ENCODE results near the gene KMT2A. TPM values are rescaled to one million over a fixed set of nuclear protein-coding genes. Genes with fewer than 3 reads are reported as not detected.
"Not testable (repeated sequence)": the region's sequence is repeated elsewhere in the genome, so short reads cannot be mapped to it uniquely, and the experiment has no call there.

Gene KMT2A
- total RNA-seq, 1 experiment from 2014 or later = 50.4 TPM

DNA sequence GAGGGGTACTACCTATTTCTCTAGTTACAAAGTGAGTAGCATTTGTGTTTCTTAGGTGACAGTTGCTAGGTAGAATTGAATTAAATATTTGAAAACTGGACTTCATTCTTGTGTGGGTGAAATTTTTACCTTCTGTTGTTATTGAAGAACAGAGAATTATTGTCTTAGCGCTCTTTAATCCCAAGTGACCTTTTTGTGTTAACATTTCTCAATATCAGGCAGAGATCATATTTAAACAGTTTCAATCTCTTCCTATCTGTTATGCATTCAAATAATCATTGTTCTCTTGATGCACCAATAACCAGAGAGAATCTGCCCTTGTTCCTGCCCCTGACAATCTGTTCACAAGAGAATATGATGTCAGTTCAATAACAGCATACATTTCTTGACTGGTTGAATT lies 14.2 kb downstream of the KMT2A start:
- no peak overlapping the region for H3K4me2 ChIP-seq (ENCODE audit: low read length)
- H3K4me3 ChIP-seq (replicated peaks in 1 of 2; ENCODE audit: low read depth in 1 of 2, low read length in 2 of 2) = no peak overlapping the region
- H3K79me2 ChIP-seq (ENCODE audit: insufficient read depth, low read length) = peaks cover 84% of the 10 kb centered on the region
- no peak for ATAC-seq
- intact Hi-C loops (cut with micrococcal nuclease) = no loop called here
- no peak overlapping the region for H3K9ac ChIP-seq (ENCODE audit: low read length)
- peaks cover 10% of the 10 kb centered on the region; the same call in 1 of the 2 replicates for H4K20me1 ChIP-seq (ENCODE audit: insufficient read depth)
- H3K36me3 ChIP-seq (ENCODE audit: control insufficient read depth in 1 of 2, insufficient read depth in 2 of 2, low read length in 2 of 2) = no peaks in the 10 kb centered on the region; a peak in 2 of 4 replicates
- TF ChIP-seq ZNF274 (IDR thresholded peaks at IDR 0.05; ENCODE audit: low read depth, low read length) (no peak), EGR1 (IDR thresholded peaks at IDR 0.05; ENCODE audit: low read depth) (no peak), ZFX (IDR thresholded peaks at IDR 0.05) (no peak), RAD21 (IDR thresholded peaks at IDR 0.05; ENCODE audit: low read depth) (no peak)
- POLR2A ChIA-PET = no interaction called here
- no peaks in the 10 kb centered on the region for H3K9me3 ChIP-seq (ENCODE audit: control insufficient read depth in 1 of 2, insufficient read depth in 1 of 2, low read depth in 1 of 2, low read length in 2 of 2)
- H3K27me3 ChIP-seq (ENCODE audit: insufficient read depth, low read length) = no peaks in the 10 kb centered on the region
- CTCF ChIA-PET = no interaction called here
- no peak overlapping the region for H3K27ac ChIP-seq (ENCODE audit: low read depth, low read length)
- BruUV-seq (replicated peaks) = no TSS peak
- RAD21 ChIA-PET (ENCODE audit: low non-redundant PET in 1 of 2, low total read pairs in 2 of 2, uncharacterized antibody in 2 of 2, unreplicated experiment in 2 of 2) = no interaction called here
- no peak overlapping the region for H2AFZ ChIP-seq (ENCODE audit: low read depth, low read length, poor library complexity, severe bottlenecking)
- no peaks in the 10 kb centered on the region for H3K9me2 ChIP-seq (ENCODE audit: insufficient read depth)
- no peaks in the 10 kb centered on the region for H3K4me1 ChIP-seq (ENCODE audit: control insufficient read depth in 1 of 2, insufficient read depth in 2 of 2, low read length in 2 of 2)
- no peak for DNase-seq (ENCODE audit: low read depth, low spot score)

DNA sequence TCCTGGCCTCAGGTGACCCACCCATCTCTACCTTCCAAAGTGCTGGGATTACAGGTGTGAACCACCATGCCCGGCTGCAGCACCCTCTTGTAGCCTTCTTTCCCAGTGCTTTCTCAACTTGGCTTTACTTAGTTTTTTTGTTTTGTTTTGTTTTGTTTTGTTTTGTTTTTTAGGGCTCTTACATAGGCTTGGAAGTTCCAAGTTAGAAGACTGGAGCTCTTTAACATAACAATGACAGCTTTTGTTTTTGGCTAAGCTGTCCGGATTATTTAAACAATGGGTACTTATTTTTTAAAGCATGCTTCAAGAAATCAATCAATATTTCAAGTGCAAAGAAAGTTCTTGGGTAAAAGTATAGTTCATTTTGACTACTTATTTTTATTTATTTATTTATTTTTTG lies 25.9 kb downstream of the KMT2A start:
- Histone ChIP-seq H3K4me2 (ENCODE audit: low read length) (no peak overlapping the region), H3K9me3 (ENCODE audit: control insufficient read depth in 1 of 2, insufficient read depth in 1 of 2, low read depth in 1 of 2, low read length in 2 of 2) (no peaks in the 10 kb centered on the region), H3K9me2 (ENCODE audit: insufficient read depth) (no peaks in the 10 kb centered on the region), H3K9ac (ENCODE audit: low read length) (no peak overlapping the region), H2AFZ (ENCODE audit: low read depth, low read length, poor library complexity, severe bottlenecking) (no peak overlapping the region), H4K20me1 (ENCODE audit: insufficient read depth) (no peaks in the 10 kb centered on the region; the same call in 1 of the 2 replicates), H3K36me3 (ENCODE audit: control insufficient read depth in 1 of 2, insufficient read depth in 2 of 2, low read length in 2 of 2) (no peaks in the 10 kb centered on the region), H3K79me2 (ENCODE audit: insufficient read depth, low read length) (peaks cover 40% of the 10 kb centered on the region), H3K4me1 (ENCODE audit: control insufficient read depth in 1 of 2, insufficient read depth in 2 of 2, low read length in 2 of 2) (no peaks in the 10 kb centered on the region), H3K27me3 (ENCODE audit: insufficient read depth, low read length) (no peaks in the 10 kb centered on the region), H3K4me3 (replicated peaks in 1 of 2; ENCODE audit: low read depth in 1 of 2, low read length in 2 of 2) (no peak overlapping the region), H3K27ac (ENCODE audit: low read depth, low read length) (no peak overlapping the region)
- POLR2A ChIA-PET = no interaction called here
- TF ChIP-seq POLR2AphosphoS5 (IDR thresholded peaks at IDR 0.05; ENCODE audit: low read depth, low read length) (no peak), ZBTB33 (IDR thresholded peaks at IDR 0.05; ENCODE audit: extremely low read depth, insufficient replicate concordance, low read length) (no peak), SP1 (IDR thresholded peaks at IDR 0.05; ENCODE audit: low read depth) (no peak), ZFX (IDR thresholded peaks at IDR 0.05) (no peak), FOSL1 (IDR thresholded peaks at IDR 0.05; ENCODE audit: low read depth) (no peak), CEBPB (IDR thresholded peaks at IDR 0.05; ENCODE audit: low read depth) (no peak), CBX3 (IDR thresholded peaks at IDR 0.05; ENCODE audit: low read depth) (no peak), RAD21 (IDR thresholded peaks at IDR 0.05; ENCODE audit: low read depth) (no peak), TCF7L2 (IDR thresholded peaks at IDR 0.05; ENCODE audit: borderline replicate concordance, extremely low read depth, insufficient read depth, insufficient read length) (no peak), POLR2A (IDR thresholded peaks at IDR 0.05; ENCODE audit: borderline replicate concordance, extremely low read depth, insufficient read depth, insufficient read length) (no peak)
- TF ChIP-seq, protein P1, sequence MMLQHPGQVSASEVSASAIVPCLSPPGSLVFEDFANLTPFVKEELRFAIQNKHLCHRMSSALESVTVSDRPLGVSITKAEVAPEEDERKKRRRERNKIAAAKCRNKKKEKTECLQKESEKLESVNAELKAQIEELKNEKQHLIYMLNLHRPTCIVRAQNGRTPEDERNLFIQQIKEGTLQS (IDR thresholded peaks at IDR 0.05) = no peak
- CTCF ChIA-PET = interaction anchor here (1.9 kb wide), 1 partner anchor 26 kb away, joined by 5 read pairs; no protein-coding TSS in a partner anchor
- intact Hi-C loops (cut with micrococcal nuclease) = no loop called here
- DNase-seq (ENCODE audit: low read depth, low spot score) = no peak
- ATAC-seq = no peak
- no TSS peak for BruUV-seq (replicated peaks)
- RAD21 ChIA-PET (ENCODE audit: low non-redundant PET in 1 of 2, low total read pairs in 2 of 2, uncharacterized antibody in 2 of 2, unreplicated experiment in 2 of 2) = interaction anchor here in 1 of 2 experiments (0.6 kb wide), 1 partner anchor 52 kb away, joined by 7 read pairs; no protein-coding TSS in a partner anchor

GRCh38 chr11:118468968-118469367 lies 32.7 kb downstream of the KMT2A start:
- POLR2A ChIA-PET = not testable (repeated sequence)

More at GRCh38 chr11:118468968-118469367, 32.7 kb downstream of the KMT2A start:
- CTCF ChIA-PET; H3K4me2 ChIP-seq (ENCODE audit: low read length); ATAC-seq; BruUV-seq (replicated peaks); DNase-seq (ENCODE audit: low read depth, low spot score); H2AFZ ChIP-seq (ENCODE audit: low read depth, low read length, poor library complexity, severe bottlenecking); H3K4me3 ChIP-seq (replicated peaks in 1 of 2; ENCODE audit: low read depth in 1 of 2, low read length in 2 of 2); H3K27me3 ChIP-seq (ENCODE audit: insufficient read depth, low read length); H3K9me2 ChIP-seq (ENCODE audit: insufficient read depth); H3K4me1 ChIP-seq (ENCODE audit: control insufficient read depth in 1 of 2, insufficient read depth in 2 of 2, low read length in 2 of 2); H3K27ac ChIP-seq (ENCODE audit: low read depth, low read length); H3K36me3 ChIP-seq (ENCODE audit: control insufficient read depth in 1 of 2, insufficient read depth in 2 of 2, low read length in 2 of 2); RAD21 ChIA-PET (ENCODE audit: low non-redundant PET in 1 of 2, low total read pairs in 2 of 2, uncharacterized antibody in 2 of 2, unreplicated experiment in 2 of 2); H4K20me1 ChIP-seq (ENCODE audit: insufficient read depth); H3K9me3 ChIP-seq (ENCODE audit: control insufficient read depth in 1 of 2, insufficient read depth in 1 of 2, low read depth in 1 of 2, low read length in 2 of 2); intact Hi-C loops (cut with micrococcal nuclease); H3K9ac ChIP-seq (ENCODE audit: low read length): not testable (repeated sequence)
- H3K79me2 ChIP-seq (ENCODE audit: insufficient read depth, low read length) = peaks cover 28% of the 10 kb centered on the region
